ENCODE data around the gene EYA2. TPM values are rescaled to one million over a fixed set of nuclear protein-coding genes. Genes with fewer than 3 reads are reported as not detected.

Gene EYA2
- polyA plus RNA-seq, 3 donors = 0.04 to 0.16 TPM; not detected in 1

GRCh38 chr20:46977204-46977603, 82.6 kb downstream of the EYA2 start:
- Mint-ChIP-seq H3K27me3 (ENCODE audit: low read depth in 3 of 3) (peaks cover 17 to 31% (median 18%) of the 10 kb centered on the region in 3 donors), H3K4me1 (no peaks in the 10 kb centered on the region), H3K36me3 (no peaks in the 10 kb centered on the region), H3K4me3 (no peak overlapping the region), H3K9me3 (peaks cover 0 to 1% (median 0%) of the 10 kb centered on the region in 7 donors), H3K27ac (no peak overlapping the region)
- H3K9me3 ChIP-seq (replicated peaks in 1 of 2; ENCODE audit: control insufficient read depth in 1 of 2, insufficient read depth in 1 of 2, low read length in 2 of 2) = no peaks in the 10 kb centered on the region
- no peak overlapping the region for H3K9ac ChIP-seq (ENCODE audit: insufficient read depth, low read length, poor library complexity, severe bottlenecking)
- intact Hi-C loops (cut with micrococcal nuclease) = no loop called here
- H3K4me1 ChIP-seq (ENCODE audit: control insufficient read depth in 1 of 2, insufficient read depth in 2 of 2, low read length in 2 of 2) = no peaks in the 10 kb centered on the region
- H2AFZ ChIP-seq (ENCODE audit: insufficient read depth, low read depth, low read length, poor library complexity, severe bottlenecking) = no peak overlapping the region
- no peak overlapping the region for H3K4me2 ChIP-seq (replicated peaks; ENCODE audit: extremely low read depth, low read length, poor library complexity, severe bottlenecking)
- no peak overlapping the region for H3K4me3 ChIP-seq (replicated peaks in 1 of 3; ENCODE audit: low read depth in 2 of 3, low read length in 3 of 3)
- no peaks in the 10 kb centered on the region for H3K79me2 ChIP-seq (ENCODE audit: insufficient read depth, low read length)
- H3K36me3 ChIP-seq (replicated peaks in 1 of 2; ENCODE audit: control insufficient read depth in 1 of 2, insufficient read depth in 2 of 2, low read length in 2 of 2) = no peaks in the 10 kb centered on the region
- TF ChIP-seq, protein P1, sequence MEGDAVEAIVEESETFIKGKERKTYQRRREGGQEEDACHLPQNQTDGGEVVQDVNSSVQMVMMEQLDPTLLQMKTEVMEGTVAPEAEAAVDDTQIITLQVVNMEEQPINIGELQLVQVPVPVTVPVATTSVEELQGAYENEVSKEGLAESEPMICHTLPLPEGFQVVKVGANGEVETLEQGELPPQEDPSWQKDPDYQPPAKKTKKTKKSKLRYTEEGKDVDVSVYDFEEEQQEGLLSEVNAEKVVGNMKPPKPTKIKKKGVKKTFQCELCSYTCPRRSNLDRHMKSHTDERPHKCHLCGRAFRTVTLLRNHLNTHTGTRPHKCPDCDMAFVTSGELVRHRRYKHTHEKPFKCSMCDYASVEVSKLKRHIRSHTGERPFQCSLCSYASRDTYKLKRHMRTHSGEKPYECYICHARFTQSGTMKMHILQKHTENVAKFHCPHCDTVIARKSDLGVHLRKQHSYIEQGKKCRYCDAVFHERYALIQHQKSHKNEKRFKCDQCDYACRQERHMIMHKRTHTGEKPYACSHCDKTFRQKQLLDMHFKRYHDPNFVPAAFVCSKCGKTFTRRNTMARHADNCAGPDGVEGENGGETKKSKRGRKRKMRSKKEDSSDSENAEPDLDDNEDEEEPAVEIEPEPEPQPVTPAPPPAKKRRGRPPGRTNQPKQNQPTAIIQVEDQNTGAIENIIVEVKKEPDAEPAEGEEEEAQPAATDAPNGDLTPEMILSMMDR (IDR thresholded peaks at IDR 0.05) = no peak
- H3K27me3 ChIP-seq (ENCODE audit: control insufficient read depth in 2 of 2, insufficient read depth in 2 of 2, low read length in 2 of 2) = peaks cover 10 to 22% of the 10 kb centered on the region in 2 donors
- DNase-seq = no peak
- H4K20me1 ChIP-seq (ENCODE audit: insufficient read depth, low read length) = no peaks in the 10 kb centered on the region
- H3K27ac ChIP-seq (ENCODE audit: low read depth in 1 of 2, low read length in 2 of 2) = no peak overlapping the region

DNA sequence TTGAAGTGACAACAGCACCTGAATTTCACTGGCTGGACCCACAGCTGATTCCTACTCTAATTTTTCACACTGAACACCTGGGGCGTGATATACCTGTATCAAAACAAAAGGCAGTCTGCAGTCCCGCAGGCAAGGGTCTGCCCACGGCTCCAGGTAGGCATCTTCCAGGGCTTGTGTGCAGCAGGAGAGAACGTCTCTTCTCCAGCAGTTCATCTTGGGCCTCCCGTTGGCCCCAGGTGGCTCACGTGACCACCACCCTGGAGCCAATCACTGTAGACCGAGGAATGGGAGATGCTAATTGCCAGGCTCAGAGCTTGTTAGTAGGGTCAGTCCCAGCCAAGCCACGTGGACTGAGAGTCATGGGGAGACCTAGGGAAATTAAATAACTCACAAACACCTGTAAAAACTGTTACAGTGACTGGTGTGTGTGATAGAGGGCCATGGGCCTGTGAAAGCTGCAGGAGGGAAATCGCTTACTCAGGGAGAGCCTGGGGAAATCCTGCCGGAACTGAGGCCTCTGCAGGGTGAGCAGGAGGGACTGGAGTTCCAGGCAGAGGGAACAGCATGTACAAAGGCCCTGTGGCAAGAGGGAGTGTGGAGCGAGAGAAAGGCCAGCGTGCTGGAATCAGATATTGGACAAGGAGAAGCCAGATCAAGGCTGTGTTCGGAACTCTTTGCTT, 83.4 kb downstream of the EYA2 start:
- 96% methylated on average over 9 of the region's 13 CpGs for WGBS (ENCODE audit: insufficient coverage)
- DNase-seq = no peak
- Histone ChIP-seq H3K4me1 (ENCODE audit: control insufficient read depth in 1 of 2, insufficient read depth in 2 of 2, low read length in 2 of 2) (no peaks in the 10 kb centered on the region), H2AFZ (ENCODE audit: insufficient read depth, low read depth, low read length, poor library complexity, severe bottlenecking) (no peak overlapping the region), H3K79me2 (ENCODE audit: insufficient read depth, low read length) (no peaks in the 10 kb centered on the region), H3K4me2 (replicated peaks; ENCODE audit: extremely low read depth, low read length, poor library complexity, severe bottlenecking) (no peak overlapping the region), H3K27ac (ENCODE audit: low read depth in 1 of 2, low read length in 2 of 2) (no peak overlapping the region), H3K27me3 (ENCODE audit: control insufficient read depth in 2 of 2, insufficient read depth in 2 of 2, low read length in 2 of 2) (peaks cover 11 to 22% of the 10 kb centered on the region in 2 donors), H3K4me3 (replicated peaks in 1 of 3; ENCODE audit: low read depth in 2 of 3, low read length in 3 of 3) (no peak overlapping the region), H3K9ac (ENCODE audit: insufficient read depth, low read length, poor library complexity, severe bottlenecking) (no peak overlapping the region), H3K9me3 (replicated peaks in 1 of 2; ENCODE audit: control insufficient read depth in 1 of 2, insufficient read depth in 1 of 2, low read length in 2 of 2) (peaks cover under 1 to 4% of the 10 kb centered on the region in 2 donors), H4K20me1 (ENCODE audit: insufficient read depth, low read length) (no peaks in the 10 kb centered on the region), H3K36me3 (replicated peaks in 1 of 2; ENCODE audit: control insufficient read depth in 1 of 2, insufficient read depth in 2 of 2, low read length in 2 of 2) (no peaks in the 10 kb centered on the region)
- Mint-ChIP-seq H3K9me3 (peaks cover 2 to 8% (median 3%) of the 10 kb centered on the region in 7 donors), H3K4me3 (peak overlapping the region in 1 of 2 donors; percentile 40), H3K4me1 (no peaks in the 10 kb centered on the region), H3K36me3 (no peaks in the 10 kb centered on the region), H3K27me3 (ENCODE audit: low read depth in 3 of 3) (peaks cover 17 to 32% (median 21%) of the 10 kb centered on the region in 3 donors), H3K27ac (peak overlapping the region in 2 of 7 donors; percentile 6 to 7)
- intact Hi-C loops (cut with micrococcal nuclease) = no loop called here
- TF ChIP-seq, protein P1 (IDR thresholded peaks at IDR 0.05) = no peak

Measured in CD14-positive monocyte (primary cell).